ENCODE data around the gene GJD3.

The GJD3 gene

DNA sequence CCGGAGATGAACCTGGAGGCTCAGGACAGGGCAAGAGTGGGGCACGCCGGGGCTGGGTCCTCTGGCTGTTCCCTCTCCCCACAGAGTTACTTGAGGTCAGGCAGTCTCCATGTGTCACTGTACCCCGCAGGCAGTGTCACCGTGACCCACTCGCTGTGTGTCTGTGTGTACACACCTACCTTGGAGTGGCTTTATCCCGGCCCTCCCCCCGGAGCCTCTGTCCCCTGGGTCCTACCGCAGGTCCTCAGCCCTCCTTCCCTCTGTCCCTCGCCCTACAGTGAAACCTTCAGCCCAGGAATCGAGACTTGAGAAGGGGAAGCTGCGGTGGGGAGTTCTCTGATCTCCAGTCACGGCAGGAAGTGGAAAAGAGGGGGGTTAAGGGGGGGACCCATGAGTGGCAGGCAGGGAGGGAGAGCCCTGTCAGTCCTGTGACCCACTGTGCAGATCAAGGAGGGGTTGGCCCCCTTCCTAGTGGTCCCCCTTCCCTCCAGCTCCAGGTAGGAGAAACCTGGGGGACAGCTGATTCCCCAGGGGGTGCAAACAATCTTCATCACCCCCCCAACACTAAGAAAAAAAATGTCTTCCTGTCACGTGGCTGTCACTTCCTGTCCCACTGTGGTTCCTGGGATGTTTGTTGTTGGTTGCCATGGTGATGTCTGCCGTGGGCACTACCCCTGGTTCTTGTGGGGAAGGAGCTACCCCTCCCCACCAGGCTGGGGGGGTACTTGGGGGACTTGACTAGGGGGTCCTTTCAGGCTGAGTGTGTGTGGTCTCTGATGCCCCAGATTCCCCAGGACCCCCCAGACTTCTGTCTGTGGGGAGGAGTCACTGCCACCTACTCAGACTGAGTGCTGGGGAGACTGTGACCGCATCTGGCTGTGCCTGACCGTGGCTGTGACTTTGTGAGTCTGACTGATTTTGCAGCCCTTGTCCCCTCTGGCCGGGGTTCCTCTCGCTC, 41.9 kb downstream of the GJD3 start:
- DNase-seq (ENCODE audit: low spot score) = peak; percentile 80

DNA sequence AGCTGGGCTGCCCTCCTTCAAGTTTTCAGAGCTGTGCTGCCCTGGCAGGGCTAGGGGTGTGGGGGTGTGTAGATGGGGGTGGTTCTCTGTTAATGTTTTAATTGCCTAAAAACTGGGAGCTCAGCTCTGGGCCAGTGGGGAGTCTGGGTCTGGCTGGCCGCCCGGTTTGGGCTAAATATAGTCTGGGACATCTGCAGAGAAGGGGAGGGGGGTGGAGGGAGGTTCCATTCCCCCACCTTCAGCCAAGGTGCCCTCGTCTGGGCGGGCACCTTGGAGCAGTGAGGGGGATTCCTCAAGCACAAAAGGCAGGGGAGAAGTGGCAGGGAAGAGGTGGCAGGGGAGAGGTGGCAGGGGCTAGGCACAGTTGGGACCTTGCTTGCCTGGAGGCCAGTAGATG, 42.6 kb downstream of the GJD3 start:
- no peak for DNase-seq (ENCODE audit: low spot score)

DNA sequence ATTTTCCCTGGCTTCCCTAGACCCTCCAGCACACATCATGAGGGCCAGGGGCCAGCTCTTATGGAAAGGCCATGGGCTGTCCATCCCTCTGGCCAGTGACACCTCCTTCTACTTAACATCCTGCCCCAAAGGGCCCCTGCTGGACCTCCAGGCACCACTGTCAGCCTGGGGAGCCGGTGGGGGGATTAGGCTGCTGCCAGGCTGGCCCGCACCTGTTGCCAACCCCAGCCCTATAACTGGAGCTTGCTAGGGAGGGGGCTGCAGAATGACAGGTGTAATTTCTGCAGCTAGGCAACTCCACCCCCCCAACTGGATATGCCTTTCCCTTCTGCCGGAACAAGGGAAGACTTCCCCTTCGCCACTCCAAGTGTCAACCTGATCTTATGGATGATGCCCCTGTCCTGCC, 43.0 kb downstream of the GJD3 start:
- DNase-seq (ENCODE audit: low spot score) = no peak

DNA sequence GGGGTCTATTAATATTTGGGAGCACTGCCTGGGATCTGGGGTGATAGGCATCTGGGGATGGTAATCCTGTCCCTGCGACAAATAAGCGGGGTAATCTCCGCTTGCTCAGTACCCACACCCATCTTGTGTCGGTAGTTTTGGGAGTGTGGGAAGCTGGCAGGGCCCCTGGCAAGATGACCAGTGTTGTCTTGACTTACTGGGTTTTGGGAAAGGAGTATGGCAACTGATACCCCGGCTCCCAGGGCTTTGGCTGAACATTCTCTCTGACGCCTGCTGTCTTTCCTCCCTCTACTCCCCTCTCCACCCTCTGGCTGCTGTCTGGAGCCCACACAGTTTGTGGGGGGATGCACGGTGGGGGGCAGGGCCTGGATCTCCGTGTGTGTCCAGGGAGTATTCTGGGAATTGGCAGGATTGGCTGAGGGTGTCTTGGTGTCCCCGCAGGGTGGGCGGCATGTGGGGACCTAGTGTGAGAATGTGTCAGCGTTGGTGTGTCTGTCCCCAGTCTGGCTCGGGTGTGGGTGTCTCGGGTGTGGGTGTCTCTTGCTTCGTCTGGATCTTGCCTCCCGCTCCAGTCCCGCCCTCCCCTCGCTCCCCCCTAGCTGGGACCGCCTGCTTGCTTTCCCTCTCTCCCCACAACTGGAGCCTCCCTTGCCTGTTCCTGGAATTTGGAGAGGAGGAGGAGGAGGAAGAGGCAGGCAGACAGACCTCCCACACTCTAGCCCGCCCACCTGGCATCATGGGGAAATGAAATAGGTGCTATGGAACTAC, 43.6 kb downstream of the GJD3 start:
- no peak for DNase-seq (ENCODE audit: low spot score)

DNA sequence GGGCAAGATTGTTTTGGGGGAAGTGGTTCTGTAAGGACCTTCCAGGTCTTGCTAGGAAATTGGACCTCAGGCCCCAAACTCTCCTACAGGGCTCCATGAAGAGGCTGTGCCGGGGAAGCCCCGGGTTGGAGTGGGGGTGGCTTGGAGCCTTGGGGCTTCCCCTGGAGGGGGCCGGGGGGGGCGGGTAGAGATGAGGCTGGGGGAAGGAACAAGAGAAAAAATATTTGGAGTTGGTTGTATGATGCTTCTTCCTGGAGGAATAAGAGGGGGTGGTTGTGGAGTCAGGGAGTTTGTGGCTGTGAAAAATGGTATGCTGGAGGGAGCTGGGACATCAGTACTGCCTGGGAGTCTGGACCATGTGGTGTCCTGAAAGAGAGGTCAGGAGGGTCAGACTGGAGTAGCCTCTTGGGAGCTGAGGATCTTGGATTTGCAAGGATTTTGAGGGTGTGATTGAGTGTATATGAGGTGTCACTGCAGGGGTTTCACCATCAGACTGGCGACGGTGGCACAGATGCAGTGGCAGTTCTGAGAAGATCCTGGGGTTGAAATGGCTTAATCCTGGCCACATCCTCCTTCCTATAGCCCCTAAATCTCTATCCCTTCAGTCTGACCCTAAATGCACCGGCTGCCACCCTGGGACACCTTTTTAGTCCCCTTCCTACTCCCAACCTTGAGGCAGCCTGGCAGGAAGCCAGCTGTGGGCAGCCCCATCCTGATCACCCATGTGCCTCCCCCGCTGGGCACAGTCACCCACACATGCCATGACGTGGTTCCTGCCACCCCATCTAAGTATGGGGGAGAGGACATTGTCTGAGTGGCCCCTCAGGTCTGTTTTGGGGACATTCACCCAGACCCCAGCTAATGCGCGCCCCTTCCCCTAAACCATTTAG, 44.6 kb downstream of the GJD3 start:
- DNase-seq (ENCODE audit: low spot score) = no peak

DNA sequence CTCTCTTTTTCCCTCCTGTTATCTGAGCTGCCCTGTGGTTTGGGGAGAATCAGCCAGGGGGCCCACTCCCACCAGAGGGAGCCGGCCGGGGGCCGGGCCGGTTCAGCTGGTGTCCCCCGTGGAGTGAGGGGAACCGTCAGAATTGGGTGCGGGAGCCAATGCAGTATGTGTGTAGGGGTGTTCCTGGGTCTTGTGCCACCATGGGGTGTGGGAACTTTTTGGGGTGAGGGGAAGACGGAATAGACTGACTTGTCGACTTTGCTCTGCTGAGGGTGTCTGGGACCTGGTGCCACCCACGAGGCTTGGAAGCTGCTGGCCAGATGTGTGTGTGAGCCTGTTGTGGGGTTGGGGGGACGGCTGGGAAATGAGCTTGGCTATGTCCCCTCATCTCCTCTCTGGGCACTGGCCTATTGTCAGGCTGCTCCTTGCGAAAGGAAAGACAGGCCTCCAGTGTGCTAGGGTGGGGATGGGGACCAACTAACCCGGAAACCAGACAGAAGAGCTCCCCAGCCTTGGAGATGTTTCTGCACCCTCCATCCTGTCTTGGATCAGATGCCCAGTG, 45.6 kb downstream of the GJD3 start:
- DNase-seq (ENCODE audit: low spot score) = no peak

DNA sequence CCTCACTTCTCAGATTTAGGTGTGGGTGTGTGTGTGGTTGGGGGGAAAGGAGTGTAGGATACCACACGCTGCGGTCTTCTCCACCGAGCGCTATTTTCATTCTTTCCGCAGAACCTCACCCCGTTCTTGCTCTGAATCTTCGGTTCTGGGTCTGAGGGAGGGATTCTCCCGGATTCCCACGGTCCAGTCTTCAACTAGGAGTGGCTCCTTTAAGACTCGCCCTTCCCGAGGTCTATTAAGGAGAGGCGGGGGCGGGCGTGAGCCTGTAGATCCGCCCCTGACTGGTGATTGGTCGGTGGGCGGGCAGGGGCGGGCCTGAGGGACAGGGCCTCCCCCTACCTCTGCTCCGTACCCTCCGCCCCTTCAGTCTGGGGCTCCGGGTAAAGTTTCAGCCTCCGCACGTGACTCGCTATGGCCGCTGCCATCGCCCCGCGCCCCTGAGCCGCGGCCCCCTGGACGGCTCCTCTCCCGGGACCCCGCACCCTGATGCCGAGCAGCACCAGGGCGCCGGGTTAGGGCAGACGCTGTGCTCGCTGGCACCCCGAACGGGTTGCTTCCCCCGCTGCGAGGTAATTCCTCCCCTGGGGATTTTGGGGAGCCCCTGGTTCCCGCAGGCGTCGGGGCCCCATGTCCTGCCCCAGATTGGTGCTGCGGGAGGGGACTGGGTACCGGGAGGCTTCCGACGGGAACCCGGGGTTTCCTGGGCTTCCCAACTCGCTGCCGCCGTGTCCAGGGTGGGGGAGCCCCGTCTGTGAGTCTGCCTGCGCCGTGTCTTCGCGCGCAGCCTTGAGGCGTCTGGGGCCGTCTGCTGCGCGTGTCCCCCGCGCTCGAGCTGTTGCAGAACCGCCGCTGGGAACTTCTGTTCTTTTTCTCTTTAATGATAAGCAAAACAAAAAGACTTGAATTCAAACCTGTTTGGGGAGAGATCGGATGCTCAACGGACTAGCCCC, 46.4 kb downstream of the GJD3 start:
- DNase-seq (ENCODE audit: low spot score) = peak; percentile 93

DNA sequence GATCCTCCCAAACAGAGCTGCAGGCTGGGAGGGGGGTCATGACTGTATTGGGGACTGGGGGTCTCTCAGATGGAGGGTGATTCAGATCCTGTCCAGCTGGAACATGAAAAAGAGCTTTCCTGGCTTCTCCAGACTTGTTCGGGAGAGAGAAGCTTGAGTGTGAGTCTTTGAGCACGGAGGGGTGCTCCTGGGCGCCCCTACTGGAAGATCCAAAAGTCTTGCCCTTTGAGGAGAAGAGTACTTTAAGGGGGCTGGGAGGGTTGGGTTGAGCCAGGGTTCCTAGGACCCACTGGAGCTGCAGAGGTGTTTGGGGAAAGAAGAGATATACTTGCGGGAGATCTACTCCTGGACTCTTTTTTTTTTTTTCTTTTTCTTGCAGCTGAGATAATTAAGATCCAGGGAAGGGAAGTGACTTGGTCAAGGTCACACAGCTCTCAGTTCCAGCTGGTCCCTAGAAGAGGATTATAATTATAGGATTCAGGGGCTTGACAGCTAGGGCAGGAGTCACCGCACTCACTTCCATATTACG, 47.1 kb downstream of the GJD3 start:
- DNase-seq (ENCODE audit: low spot score) = no peak

DNA sequence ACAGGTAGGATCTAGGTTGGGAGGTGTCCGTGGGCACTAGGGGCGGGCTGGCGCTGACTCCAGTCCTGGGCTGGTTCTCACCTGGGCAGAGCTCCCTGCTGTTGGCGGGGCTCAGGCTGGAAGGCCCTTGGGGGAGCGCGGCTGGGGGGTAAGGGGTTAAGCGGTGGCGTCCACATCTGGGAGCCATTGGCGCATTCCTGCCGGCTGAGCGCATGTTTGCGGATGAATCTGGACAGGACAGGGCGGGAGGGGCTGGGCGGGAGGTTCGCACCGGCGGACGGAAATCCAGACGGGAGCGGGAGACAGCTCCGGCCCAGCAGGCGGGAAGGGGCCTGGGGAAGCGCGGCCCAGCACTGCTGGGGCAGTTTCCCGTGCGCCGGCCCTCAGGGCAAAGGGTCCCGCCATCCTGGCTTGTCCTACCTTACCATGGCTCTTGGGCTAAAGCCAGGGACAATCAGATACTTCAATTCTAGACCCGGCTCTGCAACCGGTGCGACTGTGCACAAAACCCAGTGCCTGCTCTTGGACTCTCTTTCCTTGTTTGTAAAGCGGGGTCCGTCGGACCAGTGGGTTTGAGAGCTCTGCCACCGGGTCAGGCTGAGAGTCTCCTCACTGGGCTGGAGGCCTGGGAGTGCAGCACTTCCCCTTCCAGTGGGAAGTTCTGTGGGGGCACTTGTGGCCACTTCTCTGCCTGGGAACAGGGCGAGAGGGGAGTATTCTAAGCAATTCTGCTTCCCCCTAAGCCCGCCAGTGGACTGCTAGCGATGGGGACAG, 47.8 kb downstream of the GJD3 start:
- no peak for DNase-seq (ENCODE audit: low spot score)

DNA sequence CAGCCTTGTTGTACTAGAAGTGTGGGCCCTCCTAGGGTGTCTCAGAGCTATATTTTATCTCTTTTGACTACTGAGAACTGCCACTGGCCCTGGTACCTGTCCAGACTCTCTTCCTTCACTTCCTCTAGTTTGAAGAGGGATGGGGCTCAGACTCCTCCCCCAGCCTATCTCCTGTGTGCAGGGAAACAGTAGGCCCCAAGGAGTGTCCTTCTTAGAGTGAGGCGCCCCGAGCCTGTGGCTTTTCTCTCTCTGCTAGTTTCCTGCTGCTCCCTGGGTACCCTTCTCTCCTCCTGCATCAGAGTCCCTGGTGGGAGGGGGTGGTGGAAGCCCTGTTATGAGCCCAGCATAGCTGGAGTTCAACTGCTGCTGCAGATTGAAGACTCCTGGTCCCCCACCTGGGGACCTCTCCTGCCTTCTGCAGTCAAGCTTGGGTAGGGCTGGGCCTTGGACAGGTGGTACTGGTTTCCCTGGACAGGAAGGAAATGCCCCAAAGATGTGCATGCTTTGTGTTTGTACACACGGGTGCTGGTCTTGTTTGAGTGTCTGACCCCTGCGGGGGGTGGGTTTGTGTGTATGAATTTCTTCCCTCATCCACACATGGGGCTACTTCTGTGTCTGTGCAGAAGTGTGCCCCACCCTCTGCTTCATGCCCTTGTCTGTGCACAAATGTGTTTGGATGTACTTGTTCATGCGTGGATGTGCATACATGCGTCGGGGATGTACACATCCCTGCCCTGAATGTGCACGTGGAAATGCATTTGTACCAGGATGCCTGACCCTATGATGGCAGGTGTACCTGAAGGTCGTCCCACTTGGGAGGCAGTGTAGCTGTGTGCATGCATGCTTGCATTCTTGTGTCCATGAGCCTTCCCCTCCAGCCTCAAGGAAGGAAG, 48.6 kb downstream of the GJD3 start:
- DNase-seq (ENCODE audit: low spot score) = no peak

DNA sequence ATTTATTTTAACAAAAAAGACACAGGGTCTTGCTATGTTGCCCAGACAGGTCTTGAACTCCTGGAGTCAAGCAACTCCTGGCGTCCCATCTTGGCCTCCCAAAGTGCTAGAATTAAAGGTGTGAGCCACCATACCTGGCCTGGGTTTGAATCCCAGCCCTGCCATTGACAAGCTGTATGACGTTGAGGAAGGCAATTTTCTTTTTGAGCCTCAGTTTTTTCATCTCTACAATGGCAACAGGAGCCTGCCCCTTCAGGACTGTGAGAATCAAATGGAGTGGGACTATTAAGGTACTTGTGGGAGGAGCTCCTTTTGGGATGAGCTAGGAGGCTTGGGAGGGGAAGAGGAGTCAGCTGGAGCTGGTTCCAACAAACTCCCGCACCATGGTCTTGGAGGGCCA, 49.3 kb downstream of the GJD3 start:
- DNase-seq (ENCODE audit: low spot score) = no peak

DNA sequence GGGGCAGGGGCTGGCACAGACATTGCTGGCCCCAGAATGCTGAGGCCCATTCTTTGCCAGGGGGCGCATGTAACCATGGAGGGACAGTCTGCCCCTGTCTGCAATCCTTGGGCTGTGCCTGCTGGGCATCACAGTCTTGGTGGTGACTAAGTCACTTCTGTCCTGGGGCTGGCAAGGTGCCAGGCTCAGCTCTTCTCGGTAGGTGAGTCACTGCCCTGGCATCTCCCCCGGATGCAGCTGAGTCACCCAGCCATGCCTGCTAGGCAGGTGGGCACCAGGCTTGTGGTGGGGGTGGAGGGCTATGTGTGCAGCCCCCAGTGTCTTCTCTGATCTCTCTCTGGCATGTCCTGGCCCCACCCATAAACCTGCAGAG, 50.0 kb downstream of the GJD3 start:
- no peak for DNase-seq (ENCODE audit: low spot score)

DNA sequence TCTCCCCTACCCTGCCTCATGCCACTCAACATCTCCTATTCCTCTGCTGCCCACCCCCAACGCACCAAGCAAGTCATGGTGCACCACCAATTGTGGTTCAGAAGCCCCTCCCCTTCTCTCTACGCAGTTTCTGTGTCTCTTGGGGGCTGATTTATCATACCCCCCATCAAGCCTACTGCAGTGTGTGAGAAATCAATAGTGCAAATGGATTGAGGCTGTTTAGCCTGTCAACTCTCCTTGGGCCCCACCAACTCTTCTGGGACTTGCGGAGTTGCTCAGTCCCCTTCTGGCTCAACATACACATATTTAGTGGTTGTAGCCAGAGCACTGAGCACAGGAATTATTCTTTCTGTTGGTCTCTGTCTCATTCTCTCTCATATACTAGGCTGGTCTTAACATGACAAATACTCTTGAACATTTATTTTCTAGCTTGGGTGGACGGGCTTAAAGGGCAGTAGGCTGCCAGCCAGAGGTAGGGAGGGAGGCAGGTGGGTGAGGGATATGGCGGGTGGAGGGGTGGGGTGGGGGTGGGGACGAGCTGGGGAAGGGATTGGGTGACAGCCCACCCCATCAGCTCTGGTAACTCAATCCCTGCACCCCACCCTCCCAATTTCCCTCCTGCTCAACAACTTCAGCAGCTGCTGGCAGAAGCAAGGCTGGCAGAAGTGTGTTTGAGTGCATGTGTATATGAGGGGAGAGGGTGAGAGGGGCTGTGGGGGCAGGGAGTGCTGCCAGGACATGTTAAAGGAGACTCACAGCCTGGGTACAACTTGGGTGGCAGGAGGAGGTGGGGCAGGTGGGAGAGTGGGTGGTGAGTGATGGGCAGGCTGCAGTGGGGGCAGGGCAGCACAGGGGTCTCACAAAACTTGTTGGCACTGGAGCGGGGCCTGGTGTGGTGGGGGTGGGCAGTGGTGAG, 50.6 kb downstream of the GJD3 start:
- no peak for DNase-seq (ENCODE audit: low spot score)

All from pons (tissue), 1 donor.